HG03095 (cell line): Measurements from ENCODE around the gene ZNF423.

Experiments
- ATAC-seq: cut with Tn5 transposase; IDR thresholded peaks from one replicate; pipeline ENCODE4 v1.9.1; 2021; ENCODE audit warnings: moderate library complexity; ENCODE audit not compliant: unreplicated experiment

Gene ZNF423

GRCh38 chr16:49610983-49611382 is 244.9 kb downstream of the ZNF423 start:
- no peak for ATAC-seq

GRCh38 chr16:49608779-49609178 is 247.1 kb downstream of the ZNF423 start:
- ATAC-seq, result no peak

- ATAC-seq, result no peak
Observed at GRCh38 chr16:49608098-49608497, 247.8 kb downstream of the ZNF423 start.

GRCh38 chr16:49605536-49606254 is 250.2 kb downstream of the ZNF423 start:
- ATAC-seq, result no peak

- no peak for ATAC-seq
Observed at GRCh38 chr16:49604602-49605001, 251.3 kb downstream of the ZNF423 start.

- ATAC-seq, result no peak
Observed at GRCh38 chr16:49603956-49604355, 252.0 kb downstream of the ZNF423 start.

- ATAC-seq, result no peak
Observed at GRCh38 chr16:49602976-49603310, 253.0 kb downstream of the ZNF423 start.

- no peak for ATAC-seq
Observed at GRCh38 chr16:49602201-49602975, 253.5 kb downstream of the ZNF423 start.

- ATAC-seq, result no peak
Observed at GRCh38 chr16:49601576-49601975, 254.3 kb downstream of the ZNF423 start.

GRCh38 chr16:49600976-49601375 is 254.9 kb downstream of the ZNF423 start:
- no peak for ATAC-seq

GRCh38 chr16:49600536-49600935 is 255.4 kb downstream of the ZNF423 start:
- ATAC-seq, result no peak

- no peak for ATAC-seq
Observed at GRCh38 chr16:49599704-49600103, 256.2 kb downstream of the ZNF423 start.

- ATAC-seq, result no peak
Observed at GRCh38 chr16:49599281-49599680, 256.6 kb downstream of the ZNF423 start.

- peak; percentile 71 for ATAC-seq
Observed at GRCh38 chr16:49598383-49599170, 257.3 kb downstream of the ZNF423 start.

- no peak for ATAC-seq
Observed at GRCh38 chr16:49597796-49598195, 258.1 kb downstream of the ZNF423 start.

GRCh38 chr16:49596648-49597291 is 259.1 kb downstream of the ZNF423 start:
- ATAC-seq, result no peak

- ATAC-seq, result no peak
Observed at GRCh38 chr16:49596068-49596467, 259.8 kb downstream of the ZNF423 start.

- no peak for ATAC-seq
Observed at GRCh38 chr16:49594685-49595498, 261.0 kb downstream of the ZNF423 start.

GRCh38 chr16:49594153-49594552 is 261.8 kb downstream of the ZNF423 start:
- no peak for ATAC-seq

GRCh38 chr16:49593424-49594040 is 262.4 kb downstream of the ZNF423 start:
- no peak for ATAC-seq
